WTC11 (cell line): ENCODE results near the gene FMNL2. TPM values are rescaled to one million over a fixed set of nuclear protein-coding genes. Genes with fewer than 3 reads are reported as not detected.

ENCODE experiments used
- ATAC-seq: fragments of 200-7000 bp; cut with Tn5 transposase; 2 replicates; pipeline ENCODE4 v1.10.0; 2021; ENCODE audit warnings: mild to moderate bottlenecking, moderate library complexity
- CTCF ChIA-PET: fragments of 300-600 bp; sonication (Branson Sonifier 250); formaldehyde crosslinking; loops from one replicate; lab custom pipeline; 2021; ENCODE audit warnings: antibody characterized with exemption; lab: Charles Lee
- POLR2A ChIA-PET: fragments of 350-600 bp; sonication (Branson Sonifier 250); formaldehyde crosslinking; loops from one replicate; lab custom pipeline; 2021; ENCODE audit warnings: antibody characterized with exemption; lab: Charles Lee
- DNase-seq: peaks from one replicate; pipeline ENCODE4 v3.0.0; 2021; ENCODE audit warnings: low spot score
- H3K27ac Mint-ChIP-seq: 2 replicates; pipeline ENCODE4 v1.8.0; 2021; ENCODE audit warnings: mixed read lengths
- H3K27me3 Mint-ChIP-seq: 2 replicates; pipeline ENCODE4 v1.8.0; 2021; ENCODE audit warnings: low read depth, mild to moderate bottlenecking, moderate library complexity, mixed read lengths
- H3K36me3 Mint-ChIP-seq: 2 replicates; pipeline ENCODE4 v1.8.0; 2021; ENCODE audit warnings: mixed read lengths
- H3K4me1 Mint-ChIP-seq: 2 replicates; pipeline ENCODE4 v1.8.0; 2022; ENCODE audit warnings: mixed read lengths
- H3K4me3 Mint-ChIP-seq: 2 replicates; pipeline ENCODE4 v1.8.0; 2021; ENCODE audit warnings: mild to moderate bottlenecking, moderate library complexity, mixed read lengths
- H3K9me3 Mint-ChIP-seq: 2 replicates; pipeline ENCODE4 v1.8.0; 2021; ENCODE audit warnings: mixed read lengths
- E2F5 ChIP-seq: sonication (generic); formaldehyde crosslinking; IDR thresholded peaks from 2 replicates; pipeline ENCODE4 v1.8.1; 2022; ENCODE audit warnings: mild to moderate bottlenecking, moderate library complexity, missing genetic modification reagents
- ELF4 ChIP-seq: sonication (generic); formaldehyde crosslinking; IDR thresholded peaks from 2 replicates; pipeline ENCODE4 v1.8.1; 2022; ENCODE audit warnings: low read depth, mild to moderate bottlenecking, moderate library complexity, missing genetic modification reagents
- FOXJ3 ChIP-seq: sonication (generic); formaldehyde crosslinking; IDR thresholded peaks from 2 replicates; pipeline ENCODE4 v1.9.0; 2021; ENCODE audit warnings: missing genetic modification reagents, mild to moderate bottlenecking, borderline replicate concordance
- FOXP1 ChIP-seq: sonication (generic); formaldehyde crosslinking; IDR thresholded peaks from 2 replicates; pipeline ENCODE4 v1.8.0; 2022; ENCODE audit warnings: missing genetic modification reagents, mild to moderate bottlenecking, moderate library complexity, borderline replicate concordance
- GTF2I ChIP-seq: fragments of 250-450 bp; sonication (Bioruptor Pico); conservative IDR thresholded peaks from 2 replicates; pipeline ENCODE4 v1.4.0; 2021; ENCODE audit warnings: mild to moderate bottlenecking
- HMGXB4 ChIP-seq: sonication (generic); formaldehyde crosslinking; IDR thresholded peaks from 2 replicates; pipeline ENCODE4 v1.8.1; 2023; ENCODE audit warnings: mild to moderate bottlenecking, moderate library complexity, missing genetic modification reagents
- IRF1 ChIP-seq: sonication (generic); formaldehyde crosslinking; IDR thresholded peaks from 2 replicates; pipeline ENCODE4 v1.8.0; 2023; ENCODE audit warnings: missing genetic modification reagents
- JAZF1 ChIP-seq: fragments of 250-450 bp; sonication (Bioruptor Pico); IDR thresholded peaks from 2 replicates; pipeline ENCODE4 v1.9.0; 2021; ENCODE audit warnings: moderate library complexity, mild to moderate bottlenecking, inconsistent platforms
- NR1H2 ChIP-seq: sonication (generic); formaldehyde crosslinking; IDR thresholded peaks from 2 replicates; pipeline ENCODE4 v1.9.0; 2021; ENCODE audit warnings: mild to moderate bottlenecking, moderate library complexity, missing genetic modification reagents
- PREB ChIP-seq: sonication (generic); formaldehyde crosslinking; IDR thresholded peaks from 2 replicates; pipeline ENCODE4 v1.8.1; 2022; ENCODE audit warnings: mild to moderate bottlenecking, missing genetic modification reagents, moderate library complexity, borderline replicate concordance
- TEAD1 ChIP-seq: sonication (generic); formaldehyde crosslinking; IDR thresholded peaks from 2 replicates; pipeline ENCODE4 v1.8.0; 2022; ENCODE audit warnings: mild to moderate bottlenecking, missing genetic modification reagents
- USF1 ChIP-seq: sonication (generic); formaldehyde crosslinking; IDR thresholded peaks from 2 replicates; pipeline ENCODE4 v1.8.0; 2022; ENCODE audit warnings: mild to moderate bottlenecking, missing genetic modification reagents
- ZMAT4 ChIP-seq: fragments of 250-450 bp; sonication (Bioruptor Pico); IDR thresholded peaks from 2 replicates; pipeline ENCODE4 v1.9.0; 2021; ENCODE audit warnings: mild to moderate bottlenecking
- ZNF138 ChIP-seq: sonication (generic); formaldehyde crosslinking; conservative IDR thresholded peaks from 2 replicates; pipeline ENCODE4 v1.8.1; 2022; ENCODE audit warnings: mild to moderate bottlenecking, moderate library complexity, missing genetic modification reagents
- ZNF263 ChIP-seq: sonication (generic); formaldehyde crosslinking; IDR thresholded peaks from 2 replicates; pipeline ENCODE4 v1.8.1; 2022; ENCODE audit warnings: low read depth, mild to moderate bottlenecking, moderate library complexity, missing genetic modification reagents
- ZNF281 ChIP-seq: sonication (generic); formaldehyde crosslinking; IDR thresholded peaks from 2 replicates; pipeline ENCODE4 v1.8.0; 2023; ENCODE audit warnings: mild to moderate bottlenecking, missing genetic modification reagents
- ZNF423 ChIP-seq: fragments of 250-450 bp; sonication (Bioruptor Pico); IDR thresholded peaks from 2 replicates; pipeline ENCODE4 v2.1.2; 2022; ENCODE audit warnings: mild to moderate bottlenecking, moderate library complexity
- ZNF532 ChIP-seq: fragments of 250-450 bp; sonication (Bioruptor Pico); IDR thresholded peaks from 2 replicates; pipeline ENCODE4 v1.9.0; 2021; ENCODE audit warnings: mild to moderate bottlenecking, borderline replicate concordance
- total RNA-seq: library from RNA; stranded (reverse); gene quantifications from 3 replicates; pipeline ENCODE4 v1.2.3, GENCODE V29; 2021

FMNL2 gene
- total RNA-seq, 1 experiment from 2014 or later = 43.0 TPM

- TF ChIP-seq IRF1 (no peak), FOXJ3 (CRISPR knock-in tag) (no peak), ZMAT4 (CRISPR knock-in tag) (no peak), ZNF263 (CRISPR knock-in tag) (no peak), ZNF423 (CRISPR knock-in tag) (no peak), USF1 (CRISPR knock-in tag) (no peak)
These were observed 121.3 kb downstream of the FMNL2 start (continued) for GRCh38 chr2:152456262-152456661.

GRCh38 chr2:152458441-152458940, 123.5 kb downstream of the FMNL2 start:
- Mint-ChIP-seq H3K4me3 (no peak overlapping the region), H3K9me3 (no peaks in the 10 kb centered on the region), H3K36me3 (no peaks in the 10 kb centered on the region), H3K27me3 (no peaks in the 10 kb centered on the region), H3K4me1 (peaks cover 63% of the 10 kb centered on the region), H3K27ac (no peak overlapping the region)
- TF ChIP-seq E2F5 (CRISPR knock-in tag) (no peak), ZNF281 (CRISPR knock-in tag) (no peak), NR1H2 (no peak)
- ATAC-seq (no peak), DNase-seq (no peak)
- ChIA-PET CTCF (no interaction called here), POLR2A (no interaction called here)

- H3K4me3 Mint-ChIP-seq = no peak overlapping the region
- ChIA-PET CTCF (no interaction called here), POLR2A (no interaction called here)
- no peaks in the 10 kb centered on the region for H3K36me3 Mint-ChIP-seq
- H3K4me1 Mint-ChIP-seq = peaks cover 63% of the 10 kb centered on the region
- DNase-seq = no peak
- ATAC-seq = no peak
- no peaks in the 10 kb centered on the region for H3K9me3 Mint-ChIP-seq
- H3K27me3 Mint-ChIP-seq = no peaks in the 10 kb centered on the region
- no peak overlapping the region for H3K27ac Mint-ChIP-seq
- TF ChIP-seq E2F5 (CRISPR knock-in tag) (no peak), FOXP1 (no peak), JAZF1 (CRISPR knock-in tag) (no peak), GTF2I (CRISPR knock-in tag) (no peak), PREB (CRISPR knock-in tag) (no peak), HMGXB4 (CRISPR knock-in tag) (no peak), ELF4 (CRISPR knock-in tag) (no peak), TEAD1 (no peak), ZNF138 (CRISPR knock-in tag) (no peak), ZNF532 (CRISPR knock-in tag) (no peak)
These were observed 124.1 kb downstream of the FMNL2 start for GRCh38 chr2:152459091-152459490.
